Breast epithelium (tissue), 4 donors: ENCODE results near the gene GPC5. TPM values are rescaled to one million over a fixed set of nuclear protein-coding genes. Genes with fewer than 3 reads are reported as not detected.

Source experiments
- DNase-seq, 2 donors: peaks; one replicate each; pipeline ENCODE4 v3.0.0-alpha.2; 2019; ENCODE audit warnings: low spot score in 2 of 2
- H3K27ac ChIP-seq, 2 donors: fragments of 200-600 bp; sonication (generic) in 1 of 2; one replicate each; pipeline ENCODE4 v1.5.1; 2016 to 2019; ENCODE audit warnings: mild to moderate bottlenecking in 1 of 2
- H3K27me3 ChIP-seq, 2 donors: fragments of 200-600 bp; sonication (generic) in 1 of 2; one replicate each; pipeline versions ENCODE4 v1.5.1 to v1.6.0; 2017 to 2019; ENCODE audit warnings: control low read depth in 1 of 2, mild to moderate bottlenecking in 1 of 2
- H3K36me3 ChIP-seq: fragments of 200-600 bp; one replicate; pipeline ENCODE4 v1.5.1; 2019
- H3K4me1 ChIP-seq, 2 donors: fragments of 200-600 bp; sonication (generic); one replicate each; pipeline ENCODE4 v1.5.1; 2016 to 2019; ENCODE audit warnings: control low read depth in 1 of 2
- H3K4me3 ChIP-seq, 3 donors: fragments of 200-600 bp; sonication (generic); 1 replicate in 2 of 3; 2 replicates in 1 of 3; pipeline ENCODE4 v1.5.1; 2016 to 2019; ENCODE audit warnings: mild to moderate bottlenecking in 3 of 3, moderate library complexity in 2 of 3
- H3K9me3 ChIP-seq, 2 donors: fragments of 200-600 bp; sonication (generic) in 1 of 2; one replicate each; pipeline ENCODE4 v1.5.1; 2016 to 2019; ENCODE audit warnings: control low read depth in 1 of 2
- CTCF ChIP-seq, 3 donors: fragments of 450-650 bp; IDR thresholded peaks; one replicate each; pipeline ENCODE4 v1.5.1; 2016 to 2017; ENCODE audit warnings: antibody characterized with exemption in 3 of 3, mild to moderate bottlenecking in 3 of 3, moderate library complexity in 3 of 3
- POLR2A ChIP-seq: fragments of 450-650 bp; IDR thresholded peaks from one replicate; pipeline ENCODE4 v1.6.1; 2016; ENCODE audit warnings: antibody characterized with exemption, mild to moderate bottlenecking, moderate library complexity
- POLR2AphosphoS5 ChIP-seq, 3 donors: sonication (generic); formaldehyde crosslinking; IDR thresholded peaks; one replicate each; pipeline ENCODE4 v1.6.1; 2017; ENCODE audit warnings: antibody characterized with exemption in 3 of 3
- intact Hi-C: fragments of 100-400 bp; cut with DNase I; formaldehyde crosslinking; loops from one replicate; pipeline ENCODE4 v1.15.1; 2023; ENCODE audit warnings: low total_unique reads
- total RNA-seq, 3 donors: library from RNA; depleted of rRNA; stranded (reverse); fragments of >200 nt; gene quantifications; one replicate each; pipeline ENCODE4 v1.1.0, GENCODE V29; 2016

Gene GPC5
- total RNA-seq, 3 donors from 2014 or later, result 0.88 to 0.98 TPM; not detected in 1

DNA sequence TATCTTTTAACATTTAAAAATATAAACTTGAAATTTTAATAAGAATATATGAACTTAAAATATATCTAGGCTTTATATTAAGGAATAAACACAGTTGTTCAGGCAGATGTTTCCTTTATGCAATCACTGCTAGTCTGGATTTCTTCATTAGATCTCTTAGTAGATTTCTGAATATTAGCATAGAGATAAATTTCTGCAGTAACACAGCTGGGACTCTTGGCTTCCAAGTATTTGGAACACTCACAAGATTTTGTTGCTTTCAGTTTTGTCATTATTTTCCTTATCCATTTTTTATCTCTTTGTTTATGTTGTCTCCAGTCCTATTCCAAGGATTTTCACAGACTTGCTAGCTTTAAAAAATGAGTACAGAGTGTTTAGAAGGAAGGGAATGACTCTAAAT is 857.1 kb downstream of the GPC5 start:
- Histone ChIP-seq H3K9me3 (no peaks in the 10 kb centered on the region), H3K36me3 (no peaks in the 10 kb centered on the region), H3K4me3 (no peak overlapping the region), H3K4me1 (no peaks in the 10 kb centered on the region), H3K27ac (no peak overlapping the region), H3K27me3 (no peaks in the 10 kb centered on the region)
- no peak for TF ChIP-seq POLR2AphosphoS5 (IDR thresholded peaks at IDR 0.05)
- no peak for TF ChIP-seq POLR2A
- no peak for TF ChIP-seq CTCF (IDR thresholded peaks at IDR 0.05)
- intact Hi-C loops, result no loop called here
- DNase-seq, result no peak

GRCh38 chr13:92256211-92256610 is 857.8 kb downstream of the GPC5 start:
- H3K9me3 ChIP-seq, result no peaks in the 10 kb centered on the region
- TF ChIP-seq POLR2A, result no peak
- TF ChIP-seq CTCF (IDR thresholded peaks at IDR 0.05), result no peak
- no peak for TF ChIP-seq POLR2AphosphoS5 (IDR thresholded peaks at IDR 0.05)
- H3K27me3 ChIP-seq, result no peaks in the 10 kb centered on the region
- no peaks in the 10 kb centered on the region for H3K4me1 ChIP-seq
- no peak overlapping the region for H3K27ac ChIP-seq
- DNase-seq, result no peak
- intact Hi-C loops, result no loop called here
- no peak overlapping the region for H3K4me3 ChIP-seq
- no peaks in the 10 kb centered on the region for H3K36me3 ChIP-seq

DNA sequence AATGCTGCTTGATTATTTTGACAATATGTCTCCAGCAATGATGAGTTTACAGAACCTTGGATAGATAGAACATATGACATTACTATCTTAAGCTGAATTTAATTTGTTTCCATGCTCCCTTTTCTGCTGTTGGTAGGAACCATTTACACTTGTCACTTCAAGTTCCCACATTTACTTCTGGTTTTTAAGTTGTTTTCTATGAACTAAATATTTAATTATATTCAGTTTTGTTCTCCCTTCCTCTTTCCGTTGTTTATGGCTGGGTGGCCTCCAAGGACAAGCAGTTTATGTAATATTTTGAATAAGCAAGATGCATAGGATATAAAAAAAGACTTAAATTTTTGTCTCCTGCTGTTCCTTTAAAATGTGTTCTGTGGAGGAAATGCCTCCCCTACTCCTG is 860.6 kb downstream of the GPC5 start:
- H3K4me3 ChIP-seq, result no peak overlapping the region
- no peak for DNase-seq
- H3K27me3 ChIP-seq, result no peaks in the 10 kb centered on the region
- TF ChIP-seq POLR2A (no peak), CTCF (IDR thresholded peaks at IDR 0.05) (no peak), POLR2AphosphoS5 (IDR thresholded peaks at IDR 0.05) (no peak)
- H3K27ac ChIP-seq, result no peak overlapping the region
- intact Hi-C loops, result no loop called here
- no peaks in the 10 kb centered on the region for H3K36me3 ChIP-seq
- no peaks in the 10 kb centered on the region for H3K9me3 ChIP-seq
- no peaks in the 10 kb centered on the region for H3K4me1 ChIP-seq

DNA sequence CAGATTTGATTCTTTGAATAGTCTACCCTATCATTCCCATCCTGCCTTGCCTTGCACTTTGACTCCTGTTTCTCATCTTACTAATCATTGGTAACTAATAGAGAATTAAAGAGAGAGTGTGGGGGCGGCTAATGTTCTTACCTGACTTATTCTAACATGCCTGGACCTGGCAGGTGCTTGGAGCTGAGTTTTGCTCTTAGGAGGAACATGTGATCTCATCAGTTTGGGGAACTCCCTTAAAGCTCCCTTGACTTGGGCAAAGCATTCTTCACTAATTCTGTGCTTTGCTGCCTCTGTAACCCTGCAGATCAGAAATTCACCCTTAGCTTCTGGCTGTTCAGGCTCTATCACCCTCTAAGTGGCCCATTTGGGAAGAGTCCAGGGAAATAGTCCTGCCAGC is 861.1 kb downstream of the GPC5 start:
- no peaks in the 10 kb centered on the region for H3K4me1 ChIP-seq
- H3K9me3 ChIP-seq, result no peaks in the 10 kb centered on the region
- H3K4me3 ChIP-seq, result no peak overlapping the region
- intact Hi-C loops, result no loop called here
- no peaks in the 10 kb centered on the region for H3K36me3 ChIP-seq
- no peak for DNase-seq
- H3K27ac ChIP-seq, result no peak overlapping the region
- TF ChIP-seq POLR2AphosphoS5 (IDR thresholded peaks at IDR 0.05), result no peak
- TF ChIP-seq POLR2A, result no peak
- no peak for TF ChIP-seq CTCF (IDR thresholded peaks at IDR 0.05)
- no peaks in the 10 kb centered on the region for H3K27me3 ChIP-seq

- no peak for DNase-seq
- Histone ChIP-seq H3K4me1 (no peaks in the 10 kb centered on the region), H3K27ac (no peak overlapping the region), H3K36me3 (no peaks in the 10 kb centered on the region), H3K4me3 (no peak overlapping the region), H3K9me3 (no peaks in the 10 kb centered on the region), H3K27me3 (no peaks in the 10 kb centered on the region)
- intact Hi-C loops, result no loop called here
- no peak for TF ChIP-seq POLR2A
- no peak for TF ChIP-seq CTCF (IDR thresholded peaks at IDR 0.05)
- TF ChIP-seq POLR2AphosphoS5 (IDR thresholded peaks at IDR 0.05), result no peak
Measured at GRCh38 chr13:92260363-92260762, 861.9 kb downstream of the GPC5 start.
